Adrenal gland (tissue), 5 donors: ENCODE results near the gene GATAD2B.

Source experiments
- CTCF ChIP-seq, 6 experiments: fragments of 450-650 bp in 4 of 6; fragments of 200-600 bp in 2 of 6; sonication (generic) in 1 of 6; IDR thresholded peaks; 1 replicate in 5 of 6; 2 replicates in 1 of 6; pipeline versions ENCODE4 v1.5.1 to v1.8.0; 2016 to 2021; ENCODE audit warnings: antibody characterized with exemption in 6 of 6, mild to moderate bottlenecking in 2 of 6, moderate library complexity in 1 of 6
- POLR2A ChIP-seq, 2 donors: fragments of 450-650 bp; IDR thresholded peaks; one replicate each; pipeline ENCODE4 v1.6.1; 2017; ENCODE audit warnings: antibody characterized with exemption in 2 of 2, mild to moderate bottlenecking in 2 of 2, moderate library complexity in 1 of 2
- donor health status: DM: no; HTN: no; CAD: no.

DNA sequence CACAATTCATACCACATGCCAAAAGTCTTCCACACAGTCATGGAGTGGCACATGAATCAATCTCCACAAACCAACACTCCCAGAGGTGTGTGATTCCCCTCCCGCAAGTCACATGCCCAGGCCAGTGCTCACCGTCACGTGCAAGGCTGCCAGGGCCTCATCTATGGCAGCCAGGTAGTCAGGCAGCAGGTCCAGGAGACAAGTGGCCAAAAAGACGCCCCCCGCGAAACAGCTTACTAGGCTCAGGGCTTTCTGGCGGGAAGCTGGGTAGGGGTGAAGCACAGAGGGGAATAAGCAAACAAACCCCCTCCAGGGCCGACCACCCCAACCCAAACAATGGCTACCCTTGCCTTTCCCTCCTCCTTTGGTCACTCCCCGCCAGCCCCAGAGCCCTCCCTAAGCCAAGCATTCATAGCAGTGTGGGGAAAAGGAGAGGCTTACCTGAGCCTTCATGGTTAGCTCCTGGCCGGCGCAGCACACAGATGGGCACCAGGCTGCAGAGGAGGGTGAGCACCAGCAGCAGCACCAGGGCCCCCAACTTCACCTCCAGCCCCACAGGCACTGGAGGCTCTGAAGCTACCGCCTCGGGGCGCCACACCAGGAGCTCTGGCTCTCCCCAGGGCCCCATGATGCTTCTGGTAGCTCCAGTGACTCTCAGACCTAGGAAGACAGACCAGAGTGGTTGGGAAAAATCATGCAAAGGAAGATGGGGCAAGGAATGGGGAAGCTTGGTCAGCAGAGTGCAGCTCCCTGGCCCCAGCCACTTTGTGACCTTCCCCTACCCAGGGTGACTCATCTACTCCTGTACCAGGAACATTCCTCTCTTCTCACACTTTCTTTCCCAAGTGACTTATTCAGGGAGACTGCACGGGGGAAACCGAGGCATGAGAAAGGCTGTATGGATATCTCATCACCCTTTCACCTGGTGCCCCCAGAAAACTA is 39.6 kb upstream of the GATAD2B start:
- TF ChIP-seq CTCF (IDR thresholded peaks at IDR 0.05): no peak
- no peak for TF ChIP-seq POLR2A (IDR thresholded peaks at IDR 0.05)
